K562 (cell line): Measurements from ENCODE around the gene GSK3B. TPM values are rescaled to one million over a fixed set of nuclear protein-coding genes. Genes with fewer than 3 reads are reported as not detected.

Source experiments
- CBX2 ChIP-seq: fragments of 200-600 bp; sonication (generic); IDR thresholded peaks from one replicate; pipeline ENCODE4 v1.6.1; 2012; ENCODE audit warnings: mild to moderate bottlenecking, low read length, inconsistent platforms; ENCODE audit not compliant: insufficient read depth, poor library complexity, severe bottlenecking
- FOXJ3 ChIP-seq: sonication (generic); formaldehyde crosslinking; IDR thresholded peaks from 2 replicates; pipeline ENCODE4 v1.4.0; 2020; ENCODE audit warnings: mild to moderate bottlenecking, missing genetic modification reagents
- HEY1 ChIP-seq: fragments of 250-450 bp; sonication (Bioruptor Pico); IDR thresholded peaks from 2 replicates; pipeline ENCODE4 v1.5.0; 2020; ENCODE audit warnings: mild to moderate bottlenecking, moderate library complexity, borderline replicate concordance
- MYC ChIP-seq, 2 experiments: fragments of 250-450 bp in 1 of 2; sonication (Bioruptor Pico) in 1 of 2; IDR thresholded peaks; 2 replicates each; pipeline versions ENCODE4 v1.5.1 to v1.6.1; 2012 to 2021; ENCODE audit warnings: low read depth in 2 of 2, borderline replicate concordance in 1 of 2, improper control_type of control experiment in 1 of 2, low read length in 1 of 2, mild to moderate bottlenecking in 1 of 2, moderate library complexity in 1 of 2
- PRPF4 ChIP-seq: fragments of 200-400 bp; formaldehyde crosslinking; IDR thresholded peaks from one replicate; pipeline ENCODE4 v1.6.1; 2017; ENCODE audit warnings: low read length, low read depth, mild to moderate bottlenecking; ENCODE audit not compliant: insufficient read depth, poor library complexity, severe bottlenecking
- RAD21 ChIP-seq, 2 experiments: fragments of 250-450 bp in 1 of 2; fragments of 450-650 bp in 1 of 2; sonication (Bioruptor Pico) in 1 of 2; formaldehyde crosslinking in 1 of 2; IDR thresholded peaks in 1 of 2; conservative IDR thresholded peaks in 1 of 2; 2 replicates each; pipeline versions ENCODE4 v1.4.0 to v1.8.0; 2020 to 2022; ENCODE audit warnings: mild to moderate bottlenecking in 2 of 2, moderate library complexity in 1 of 2
- SMC3 ChIP-seq: conservative IDR thresholded peaks from 2 replicates; pipeline ENCODE4 v1.6.1; 2011; ENCODE audit warnings: low read depth, low read length, improper control_type of control experiment; ENCODE audit not compliant: insufficient read depth
- TRIM24 ChIP-seq, 2 experiments: fragments of 450-650 bp; IDR thresholded peaks; 2 replicates each; pipeline ENCODE4 v1.6.1; 2016
- ZNF174 ChIP-seq: fragments of 250-450 bp; sonication (Bioruptor Pico); IDR thresholded peaks from 2 replicates; pipeline ENCODE4 v1.4.0; 2020; ENCODE audit warnings: mild to moderate bottlenecking
- ZNF253 ChIP-seq: fragments of 250-450 bp; sonication (Bioruptor Pico); conservative IDR thresholded peaks from 2 replicates; pipeline ENCODE4 v1.6.1; 2021; ENCODE audit warnings: mild to moderate bottlenecking
- ZNF717 ChIP-seq: fragments of 250-450 bp; sonication (Bioruptor Pico); IDR thresholded peaks from 2 replicates; pipeline ENCODE4 v1.5.0; 2021
- ZNF778 ChIP-seq: fragments of 450-650 bp; formaldehyde crosslinking; IDR thresholded peaks from 2 replicates; pipeline ENCODE4 v1.4.0; 2020; ENCODE audit warnings: mild to moderate bottlenecking, moderate library complexity
- polyA plus RNA-seq, 8 experiments: library from polyadenylated mRNA; depleted of rRNA in 4 of 8; stranded (reverse) in 5 of 8; unstranded in 3 of 8; fragments of >200 nt; fragmentation: Nextera tagmentation in 2 of 8; fragmentation: Illumina TruSeq in 1 of 8; extraction: Ambion mirVana in 2 of 8; extraction: Trizol in 1 of 8; gene quantifications; 2 replicates each; pipeline versions ENCODE4 v1.2.1 to v1.2.3, GENCODE V29; 2011 to 2014; ENCODE audit warnings: inconsistent platforms in 1 of 8, missing spikeins in 1 of 8
- total RNA-seq, 7 experiments: library from RNA; depleted of rRNA in 6 of 7; stranded (reverse); fragments of >200 nt in 6 of 7; fragmentation: Illumina TruSeq in 2 of 7; extraction: Trizol in 2 of 7; gene quantifications; 2 replicates each; pipeline versions ENCODE4 v1.2.1 to v1.2.3, GENCODE V29; 2011 to 2021; ENCODE audit warnings: low replicate concordance in 1 of 7
- TF ChIP-seq, protein P1 (sequence below), 2 experiments: fragments of 450-650 bp; IDR thresholded peaks; 2 replicates each; pipeline ENCODE4 v1.6.1; 2016; ENCODE audit warnings: mild to moderate bottlenecking in 2 of 2, borderline replicate concordance in 1 of 2, low read depth in 1 of 2, moderate library complexity in 1 of 2
- TF ChIP-seq, protein P2 (sequence below): fragments of 450-650 bp; formaldehyde crosslinking; IDR thresholded peaks from 2 replicates; pipeline ENCODE4 v1.4.0; 2020; ENCODE audit warnings: mild to moderate bottlenecking, moderate library complexity
- TF ChIP-seq, protein P3 (sequence below): fragments of 450-650 bp; formaldehyde crosslinking; IDR thresholded peaks from 2 replicates; pipeline ENCODE4 v1.4.0; 2022; ENCODE audit warnings: missing genetic modification characterization

GSK3B gene
- total and polyA plus RNA-seq, 9 of the 15 experiments (the other 6 are each of a cell fraction or from before 2014, with no cell fraction given): 4.7 to 25.0 (median 18.7) TPM

DNA sequence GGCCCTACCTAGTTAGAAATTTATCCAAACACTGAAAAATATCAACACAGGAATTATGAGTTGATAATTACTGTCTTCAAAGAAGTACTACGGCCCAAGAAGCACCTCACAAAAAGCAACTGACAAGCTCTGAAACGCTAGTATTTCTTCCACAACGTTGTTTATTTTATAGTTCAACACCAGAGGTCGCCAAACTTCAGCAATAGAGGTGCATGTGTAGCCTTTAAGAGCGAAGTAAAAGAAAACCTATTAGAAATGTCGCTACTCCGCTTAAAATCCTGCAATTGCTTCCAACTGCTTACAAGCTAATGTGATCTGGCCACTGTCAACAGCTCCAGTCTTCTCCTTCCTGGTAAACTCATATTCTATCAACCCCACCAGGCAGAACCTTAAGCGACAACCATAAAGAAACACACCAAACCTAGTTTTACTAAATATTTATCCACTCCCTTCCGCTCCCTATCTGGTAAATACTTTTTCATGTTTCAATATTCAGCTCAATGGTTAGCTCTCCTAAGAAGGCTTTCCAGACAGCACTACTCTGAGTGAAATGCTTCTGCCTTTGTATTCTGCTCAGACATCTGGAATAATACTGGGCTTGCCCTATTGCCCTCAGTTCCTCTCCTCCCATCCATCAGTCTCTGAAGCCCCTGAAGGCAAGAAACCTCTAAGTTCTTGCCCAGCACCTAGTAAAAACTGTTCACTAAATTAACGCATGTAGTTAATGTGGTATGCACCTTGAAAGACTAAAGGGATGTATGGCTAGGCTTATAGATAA, 202.1 kb downstream of the GSK3B start (continued):
- TF ChIP-seq, protein P1, sequence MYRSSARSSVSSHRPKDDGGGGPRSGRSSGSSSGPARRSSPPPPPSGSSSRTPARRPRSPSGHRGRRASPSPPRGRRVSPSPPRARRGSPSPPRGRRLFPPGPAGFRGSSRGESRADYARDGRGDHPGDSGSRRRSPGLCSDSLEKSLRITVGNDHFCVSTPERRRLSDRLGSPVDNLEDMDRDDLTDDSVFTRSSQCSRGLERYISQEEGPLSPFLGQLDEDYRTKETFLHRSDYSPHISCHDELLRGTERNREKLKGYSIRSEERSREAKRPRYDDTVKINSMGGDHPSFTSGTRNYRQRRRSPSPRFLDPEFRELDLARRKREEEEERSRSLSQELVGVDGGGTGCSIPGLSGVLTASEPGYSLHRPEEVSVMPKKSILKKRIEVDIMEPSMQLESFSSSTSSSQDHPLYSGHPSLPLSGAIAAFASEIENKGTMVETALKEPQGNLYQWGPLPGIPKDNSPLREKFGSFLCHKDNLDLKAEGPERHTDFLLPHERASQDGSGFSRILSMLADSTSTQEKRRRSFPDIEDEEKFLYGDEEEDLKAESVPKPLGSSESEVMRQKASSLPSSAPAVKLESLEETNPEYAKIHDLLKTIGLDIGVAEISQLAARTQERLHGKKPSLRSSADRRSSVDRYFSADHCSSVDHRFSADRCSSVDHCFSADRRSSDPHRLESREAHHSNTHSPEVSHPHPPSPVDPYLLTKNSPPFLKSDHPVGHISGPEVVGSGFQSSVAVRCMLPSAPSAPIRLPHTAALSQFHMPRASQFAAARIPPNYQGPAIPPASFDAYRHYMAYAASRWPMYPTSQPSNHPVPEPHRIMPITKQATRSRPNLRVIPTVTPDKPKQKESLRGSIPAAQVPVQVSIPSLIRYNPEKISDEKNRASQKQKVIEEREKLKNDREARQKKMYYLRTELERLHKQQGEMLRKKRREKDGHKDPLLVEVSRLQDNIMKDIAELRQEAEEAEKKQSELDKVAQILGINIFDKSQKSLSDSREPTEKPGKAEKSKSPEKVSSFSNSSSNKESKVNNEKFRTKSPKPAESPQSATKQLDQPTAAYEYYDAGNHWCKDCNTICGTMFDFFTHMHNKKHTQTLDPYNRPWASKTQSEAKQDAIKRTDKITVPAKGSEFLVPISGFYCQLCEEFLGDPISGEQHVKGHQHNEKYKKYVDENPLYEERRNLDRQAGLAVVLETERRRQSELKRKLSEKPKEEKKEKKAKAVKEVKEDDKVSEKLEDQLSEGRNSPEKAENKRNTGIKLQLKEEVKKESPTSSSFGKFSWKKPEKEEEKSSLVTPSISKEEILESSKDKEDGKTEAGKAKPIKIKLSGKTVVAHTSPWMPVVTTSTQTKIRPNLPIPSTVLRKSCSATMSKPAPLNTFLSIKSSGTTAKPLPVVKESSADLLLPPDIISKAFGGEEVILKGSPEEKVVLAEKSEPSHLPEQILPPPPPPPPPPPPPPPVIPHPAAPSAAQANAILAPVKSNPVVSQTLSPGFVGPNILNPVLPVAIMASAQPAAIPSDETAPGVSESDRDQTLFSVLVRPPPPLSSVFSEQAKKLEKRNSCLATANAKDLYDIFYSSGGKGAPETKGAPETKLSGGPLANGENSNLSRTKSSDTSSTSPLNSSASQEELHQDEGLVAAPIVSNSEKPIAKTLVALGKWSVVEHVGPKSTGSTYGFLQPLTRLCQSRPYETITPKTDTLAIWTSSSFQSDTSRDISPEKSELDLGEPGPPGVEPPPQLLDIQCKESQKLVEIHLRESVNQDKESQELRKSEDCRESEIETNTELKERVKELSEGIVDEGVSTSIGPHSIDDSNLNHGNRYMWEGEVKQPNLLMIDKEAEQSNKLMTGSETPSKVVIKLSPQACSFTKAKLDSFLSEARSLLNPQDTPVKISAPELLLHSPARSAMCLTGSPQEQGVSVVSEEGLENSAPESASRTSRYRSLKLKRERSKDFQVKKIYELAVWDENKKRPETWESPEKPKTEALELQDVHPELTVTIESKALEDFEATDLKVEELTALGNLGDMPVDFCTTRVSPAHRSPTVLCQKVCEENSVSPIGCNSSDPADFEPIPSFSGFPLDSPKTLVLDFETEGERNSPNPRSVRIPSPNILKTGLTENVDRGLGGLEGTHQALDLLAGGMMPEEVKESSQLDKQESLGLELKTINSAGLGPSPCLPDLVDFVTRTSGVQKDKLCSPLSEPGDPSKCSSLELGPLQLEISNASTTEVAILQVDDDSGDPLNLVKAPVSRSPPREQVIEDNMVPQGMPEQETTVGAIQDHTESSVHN (IDR thresholded peaks at IDR 0.05; ENCODE audit: borderline replicate concordance in 1 of 2, low read depth in 1 of 2): no peak
- TF ChIP-seq CBX2 (no peak), ZNF174 (CRISPR knock-in tag) (no peak), ZNF253 (CRISPR knock-in tag) (no peak), MYC (IDR thresholded peaks at IDR 0.05; ENCODE audit: low read depth, low read length) (no peak), MYC (CRISPR knock-in tag; IDR thresholded peaks at IDR 0.05; ENCODE audit: borderline replicate concordance, low read depth) (no peak), ZNF717 (CRISPR knock-in tag) (no peak), TRIM24 (IDR thresholded peaks at IDR 0.05) (no peak), ZNF778 (CRISPR knock-in tag) (no peak), FOXJ3 (CRISPR knock-in tag) (no peak), HEY1 (CRISPR knock-in tag) (no peak), RAD21 (CRISPR knock-in tag; conservative IDR thresholded peaks at IDR 0.05 in 1 of 2, IDR thresholded peaks at IDR 0.05 in 1 of 2) (peak; percentile 54 to 80), PRPF4 (no peak), SMC3 (peak; percentile 40; the same call in 1 of the 2 replicates)
- TF ChIP-seq, protein P2, sequence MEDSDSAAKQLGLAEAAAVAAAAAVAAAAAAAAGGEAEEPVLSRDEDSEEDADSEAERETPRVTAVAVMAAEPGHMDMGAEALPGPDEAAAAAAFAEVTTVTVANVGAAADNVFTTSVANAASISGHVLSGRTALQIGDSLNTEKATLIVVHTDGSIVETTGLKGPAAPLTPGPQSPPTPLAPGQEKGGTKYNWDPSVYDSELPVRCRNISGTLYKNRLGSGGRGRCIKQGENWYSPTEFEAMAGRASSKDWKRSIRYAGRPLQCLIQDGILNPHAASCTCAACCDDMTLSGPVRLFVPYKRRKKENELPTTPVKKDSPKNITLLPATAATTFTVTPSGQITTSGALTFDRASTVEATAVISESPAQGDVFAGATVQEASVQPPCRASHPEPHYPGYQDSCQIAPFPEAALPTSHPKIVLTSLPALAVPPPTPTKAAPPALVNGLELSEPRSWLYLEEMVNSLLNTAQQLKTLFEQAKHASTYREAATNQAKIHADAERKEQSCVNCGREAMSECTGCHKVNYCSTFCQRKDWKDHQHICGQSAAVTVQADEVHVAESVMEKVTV (CRISPR knock-in tag): 0 out of 2 replicates have a peak, but pooled peaks have one; percentile 25
- TF ChIP-seq, protein P3, sequence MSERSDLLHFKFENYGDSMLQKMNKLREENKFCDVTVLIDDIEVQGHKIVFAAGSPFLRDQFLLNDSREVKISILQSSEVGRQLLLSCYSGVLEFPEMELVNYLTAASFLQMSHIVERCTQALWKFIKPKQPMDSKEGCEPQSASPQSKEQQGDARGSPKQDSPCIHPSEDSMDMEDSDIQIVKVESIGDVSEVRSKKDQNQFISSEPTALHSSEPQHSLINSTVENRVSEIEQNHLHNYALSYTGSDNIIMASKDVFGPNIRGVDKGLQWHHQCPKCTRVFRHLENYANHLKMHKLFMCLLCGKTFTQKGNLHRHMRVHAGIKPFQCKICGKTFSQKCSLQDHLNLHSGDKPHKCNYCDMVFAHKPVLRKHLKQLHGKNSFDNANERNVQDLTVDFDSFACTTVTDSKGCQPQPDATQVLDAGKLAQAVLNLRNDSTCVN (CRISPR knock-in tag): no peak
